ENCODE data around the gene EMC8.
A peak's percentile ranks its signal among the peaks of the same experiment; 100 is the strongest.

The EMC8 gene

DNA sequence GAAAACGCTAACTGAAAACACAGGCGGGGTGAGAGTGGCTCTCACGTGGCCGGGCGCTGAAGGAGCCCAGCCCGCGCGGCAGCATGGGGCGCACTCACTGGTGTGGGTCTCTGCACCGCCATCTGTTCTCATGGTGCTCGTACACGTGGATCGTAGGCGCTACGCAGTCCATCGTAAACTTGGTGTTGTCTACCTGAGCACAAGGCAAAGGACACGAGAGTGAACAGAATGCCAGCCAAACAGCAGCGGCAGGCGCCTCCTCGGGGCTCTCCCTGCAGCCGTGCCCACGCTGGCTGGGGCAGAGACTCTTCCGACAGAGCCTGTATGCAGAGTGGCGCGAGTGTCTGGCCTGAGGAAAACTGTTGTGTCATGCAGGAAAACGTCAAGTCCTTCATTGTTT, 19.1 kb downstream of the EMC8 start:
- Histone ChIP-seq H3K4me3 (ENCODE audit: control insufficient read depth in 1 of 7, extremely low read depth in 1 of 7, insufficient read depth in 4 of 7, low read depth in 2 of 7, low read length in 6 of 7) (no peak overlapping the region), H3K36me3 (ENCODE audit: control insufficient read depth in 4 of 4, insufficient read depth in 4 of 4, low read length in 3 of 4) (peaks cover 11 to 67% (median 40%) of the 10 kb centered on the region in 4 experiments), H3K4me1 (ENCODE audit: control extremely low read depth in 1 of 4, control insufficient read depth in 4 of 4, insufficient read depth in 4 of 4, low read length in 3 of 4) (no peaks in the 10 kb centered on the region), H3K27ac (ENCODE audit: insufficient read depth in 1 of 2, low read depth in 1 of 2, low read length in 2 of 2, poor library complexity in 1 of 2, severe bottlenecking in 2 of 2) (no peak overlapping the region), H3K9me3 (ENCODE audit: control extremely low read depth in 1 of 5, control insufficient read depth in 4 of 5, insufficient read depth in 2 of 5, low read depth in 1 of 5, low read length in 4 of 5) (no peaks in the 10 kb centered on the region), H3K27me3 (replicated peaks in 2 of 5; ENCODE audit: control insufficient read depth in 4 of 5, insufficient read depth in 5 of 5, low read length in 4 of 5) (no peaks in the 10 kb centered on the region)
- ChIA-PET POLR2A (no interaction called here), CTCF (no interaction called here)
- no peak for DNase-seq
- WGBS (ENCODE audit: insufficient coverage): 94% methylated on average over 26 of the region's 26 CpGs

DNA sequence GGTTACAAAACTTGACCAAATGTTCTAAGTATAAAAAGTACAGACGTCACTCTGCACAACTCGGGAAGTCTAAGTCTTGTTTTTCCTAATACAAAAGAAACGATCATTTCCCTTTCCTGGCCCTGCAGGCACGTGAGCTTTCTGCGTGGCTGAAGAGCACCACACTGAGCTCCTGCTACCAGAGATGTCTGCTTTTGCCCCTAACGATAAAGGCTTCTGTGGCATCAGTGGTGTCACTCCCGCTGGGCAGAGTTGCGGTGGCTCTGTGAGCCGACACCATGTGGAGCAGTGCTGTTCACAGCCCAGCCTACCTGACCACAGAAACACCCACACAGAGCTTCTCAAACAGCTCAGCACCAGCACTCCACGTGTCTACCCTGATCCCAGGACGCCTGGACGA, 20.5 kb downstream of the EMC8 start:
- DNase-seq: peak in 1 of 3 donors; percentile 15
- no peaks in the 10 kb centered on the region for H3K4me1 ChIP-seq (ENCODE audit: control extremely low read depth in 1 of 4, control insufficient read depth in 4 of 4, insufficient read depth in 4 of 4, low read length in 3 of 4)
- H3K36me3 ChIP-seq (ENCODE audit: control insufficient read depth in 4 of 4, insufficient read depth in 4 of 4, low read length in 3 of 4): peaks cover 11 to 67% (median 38%) of the 10 kb centered on the region in 4 experiments
- H3K4me3 ChIP-seq (ENCODE audit: control insufficient read depth in 1 of 7, extremely low read depth in 1 of 7, insufficient read depth in 4 of 7, low read depth in 2 of 7, low read length in 6 of 7): no peak overlapping the region
- WGBS (ENCODE audit: insufficient coverage): 87% methylated on average over 9 of the region's 12 CpGs
- no peak overlapping the region for H3K27ac ChIP-seq (ENCODE audit: insufficient read depth in 1 of 2, low read depth in 1 of 2, low read length in 2 of 2, poor library complexity in 1 of 2, severe bottlenecking in 2 of 2)
- H3K27me3 ChIP-seq (replicated peaks in 2 of 5; ENCODE audit: control insufficient read depth in 4 of 5, insufficient read depth in 5 of 5, low read length in 4 of 5): no peaks in the 10 kb centered on the region
- no peaks in the 10 kb centered on the region for H3K9me3 ChIP-seq (ENCODE audit: control extremely low read depth in 1 of 5, control insufficient read depth in 4 of 5, insufficient read depth in 2 of 5, low read depth in 1 of 5, low read length in 4 of 5)
- CTCF ChIA-PET: interaction anchor here (1.2 kb wide), 1 partner anchor 8 kb away, joined by 4 read pairs; no protein-coding TSS in a partner anchor
- POLR2A ChIA-PET: no interaction called here

DNA sequence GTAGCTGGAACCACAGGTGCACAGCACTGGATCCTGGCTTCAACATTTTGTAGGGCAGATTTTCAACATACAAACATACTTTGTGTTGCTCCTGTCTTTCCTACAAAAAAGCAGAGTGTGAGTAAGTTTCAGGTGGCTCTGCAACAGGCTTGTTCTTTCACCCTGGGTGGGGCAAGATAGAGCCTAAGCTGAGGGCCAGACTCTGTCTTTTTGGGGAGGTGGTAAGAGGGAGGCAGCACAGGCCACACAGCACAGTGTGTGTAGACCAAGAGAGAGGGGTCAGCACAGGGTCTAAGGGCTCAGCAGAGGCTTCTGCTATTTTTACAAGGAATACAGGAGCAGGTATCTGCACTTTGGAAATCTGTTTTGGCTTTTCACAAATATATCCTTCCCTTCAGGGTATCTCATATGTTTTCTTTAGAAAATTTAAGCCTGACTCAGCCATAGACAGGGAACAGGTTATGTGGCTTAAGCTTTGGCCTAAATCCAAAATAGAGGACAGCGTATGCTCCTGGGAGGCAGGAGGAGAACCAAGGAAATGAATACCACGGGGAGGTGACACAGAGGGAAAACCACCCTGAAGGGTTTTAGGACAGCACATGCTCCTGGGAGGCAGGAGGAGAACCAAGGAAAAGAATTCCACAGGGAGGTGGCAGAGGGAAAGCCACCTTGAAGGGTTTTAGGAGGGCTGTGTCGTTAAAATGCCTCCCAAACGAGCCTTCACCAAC, 21.6 kb downstream of the EMC8 start:
- no peaks in the 10 kb centered on the region for H3K27me3 ChIP-seq (replicated peaks in 2 of 5; ENCODE audit: control insufficient read depth in 4 of 5, insufficient read depth in 5 of 5, low read length in 4 of 5)
- ChIA-PET CTCF (no interaction called here), POLR2A (no interaction called here)
- H3K4me3 ChIP-seq (ENCODE audit: control insufficient read depth in 1 of 7, extremely low read depth in 1 of 7, insufficient read depth in 4 of 7, low read depth in 2 of 7, low read length in 6 of 7): no peak overlapping the region
- H3K9me3 ChIP-seq (ENCODE audit: control extremely low read depth in 1 of 5, control insufficient read depth in 4 of 5, insufficient read depth in 2 of 5, low read depth in 1 of 5, low read length in 4 of 5): no peaks in the 10 kb centered on the region
- 89% methylated on average over 4 of the region's 4 CpGs for WGBS (ENCODE audit: insufficient coverage)
- peaks cover 8 to 60% (median 32%) of the 10 kb centered on the region in 4 experiments for H3K36me3 ChIP-seq (ENCODE audit: control insufficient read depth in 4 of 4, insufficient read depth in 4 of 4, low read length in 3 of 4)
- peak overlapping the region in 1 of 2 experiments; percentile 20 for H3K27ac ChIP-seq (ENCODE audit: insufficient read depth in 1 of 2, low read depth in 1 of 2, low read length in 2 of 2, poor library complexity in 1 of 2, severe bottlenecking in 2 of 2)
- no peak for DNase-seq
- no peaks in the 10 kb centered on the region for H3K4me1 ChIP-seq (ENCODE audit: control extremely low read depth in 1 of 4, control insufficient read depth in 4 of 4, insufficient read depth in 4 of 4, low read length in 3 of 4)

DNA sequence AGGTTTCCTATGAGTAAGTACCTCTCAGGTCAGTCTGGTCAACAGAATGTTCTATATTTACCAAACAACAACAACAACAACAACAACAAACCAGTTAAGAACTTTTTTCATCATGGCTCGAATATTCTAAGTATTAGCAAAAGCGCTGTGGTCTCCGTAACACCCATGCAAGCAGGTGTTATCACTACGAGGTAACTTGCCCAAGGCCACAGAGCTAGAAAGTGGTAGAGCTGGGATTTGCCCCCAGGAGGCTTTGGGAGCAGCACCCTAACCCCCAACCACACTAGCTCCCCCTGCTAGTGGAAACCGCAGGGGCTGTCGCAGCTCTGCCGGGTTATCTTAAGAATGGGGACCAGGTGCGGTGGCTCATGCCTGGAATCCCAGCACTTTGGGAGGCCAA, 24.5 kb downstream of the EMC8 start:
- WGBS (ENCODE audit: insufficient coverage): 96% methylated on average over 8 of the region's 8 CpGs

DNA sequence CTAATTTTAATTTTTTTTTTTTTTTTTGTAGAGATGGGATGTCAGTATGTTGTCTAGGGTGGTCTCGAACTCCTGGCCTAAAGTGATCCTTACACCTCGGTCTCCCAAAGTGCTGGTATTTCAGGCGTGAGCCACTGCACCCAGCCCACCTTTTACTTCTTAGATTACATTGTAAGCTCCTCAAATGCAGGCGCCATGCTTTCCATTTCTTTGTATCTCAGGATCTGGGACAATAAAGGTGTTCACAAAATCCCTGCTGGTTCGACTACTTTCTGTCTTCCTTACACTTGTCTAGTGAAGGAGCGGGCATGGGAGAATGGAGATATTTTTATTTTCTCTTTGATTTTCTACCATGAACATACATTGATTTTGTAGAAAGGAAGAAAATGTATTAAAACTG, 25.2 kb downstream of the EMC8 start:
- H3K4me3 ChIP-seq (ENCODE audit: control insufficient read depth in 1 of 7, extremely low read depth in 1 of 7, insufficient read depth in 4 of 7, low read depth in 2 of 7, low read length in 6 of 7): no peak overlapping the region
- WGBS (ENCODE audit: insufficient coverage): 80% methylated on average over 2 of the region's 6 CpGs
- POLR2A ChIA-PET: no interaction called here
- H3K9me3 ChIP-seq (ENCODE audit: control extremely low read depth in 1 of 5, control insufficient read depth in 4 of 5, insufficient read depth in 2 of 5, low read depth in 1 of 5, low read length in 4 of 5): no peaks in the 10 kb centered on the region
- no peaks in the 10 kb centered on the region for H3K4me1 ChIP-seq (ENCODE audit: control extremely low read depth in 1 of 4, control insufficient read depth in 4 of 4, insufficient read depth in 4 of 4, low read length in 3 of 4)
- H3K36me3 ChIP-seq (ENCODE audit: control insufficient read depth in 4 of 4, insufficient read depth in 4 of 4, low read length in 3 of 4): peaks cover 0 to 32% (median 12%) of the 10 kb centered on the region in 4 experiments
- DNase-seq: no peak
- H3K27me3 ChIP-seq (replicated peaks in 2 of 5; ENCODE audit: control insufficient read depth in 4 of 5, insufficient read depth in 5 of 5, low read length in 4 of 5): no peaks in the 10 kb centered on the region
- CTCF ChIA-PET: no interaction called here
- no peak overlapping the region for H3K27ac ChIP-seq (ENCODE audit: insufficient read depth in 1 of 2, low read depth in 1 of 2, low read length in 2 of 2, poor library complexity in 1 of 2, severe bottlenecking in 2 of 2)

More for the DNA sequence above, 24.5 kb downstream of the EMC8 start:
- H3K9me3 ChIP-seq (ENCODE audit: control extremely low read depth in 1 of 5, control insufficient read depth in 4 of 5, insufficient read depth in 2 of 5, low read depth in 1 of 5, low read length in 4 of 5): no peaks in the 10 kb centered on the region
- H3K27ac ChIP-seq (ENCODE audit: insufficient read depth in 1 of 2, low read depth in 1 of 2, low read length in 2 of 2, poor library complexity in 1 of 2, severe bottlenecking in 2 of 2): no peak overlapping the region
- ChIA-PET POLR2A (no interaction called here), CTCF (no interaction called here)
- H3K4me3 ChIP-seq (ENCODE audit: control insufficient read depth in 1 of 7, extremely low read depth in 1 of 7, insufficient read depth in 4 of 7, low read depth in 2 of 7, low read length in 6 of 7): no peak overlapping the region
- H3K27me3 ChIP-seq (replicated peaks in 2 of 5; ENCODE audit: control insufficient read depth in 4 of 5, insufficient read depth in 5 of 5, low read length in 4 of 5): no peaks in the 10 kb centered on the region
- no peak for DNase-seq
- H3K4me1 ChIP-seq (ENCODE audit: control extremely low read depth in 1 of 4, control insufficient read depth in 4 of 4, insufficient read depth in 4 of 4, low read length in 3 of 4): no peaks in the 10 kb centered on the region
- peaks cover 3 to 38% (median 17%) of the 10 kb centered on the region in 4 experiments for H3K36me3 ChIP-seq (ENCODE audit: control insufficient read depth in 4 of 4, insufficient read depth in 4 of 4, low read length in 3 of 4)

DNA sequence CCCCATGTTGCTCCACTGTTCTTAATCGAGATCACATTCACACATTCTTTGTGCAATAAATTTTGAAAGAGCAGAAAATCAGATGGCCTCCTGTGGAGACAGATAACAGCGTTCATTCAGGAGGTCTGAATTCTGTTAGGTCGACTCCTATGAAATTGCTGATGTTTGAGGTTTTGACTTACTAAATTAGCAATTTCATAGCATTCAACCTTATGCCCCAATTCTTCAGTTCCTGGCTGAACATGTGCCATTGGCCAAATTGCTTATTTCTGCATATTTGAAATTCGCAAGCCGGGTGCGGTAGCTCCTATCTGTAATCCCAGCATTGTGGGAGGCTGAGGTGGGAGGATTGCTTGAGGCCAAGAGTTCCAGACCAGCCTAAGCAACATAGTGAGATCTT, 26.3 kb downstream of the EMC8 start:
- H3K27me3 ChIP-seq (replicated peaks in 2 of 5; ENCODE audit: control insufficient read depth in 4 of 5, insufficient read depth in 5 of 5, low read length in 4 of 5): no peaks in the 10 kb centered on the region
- no peaks in the 10 kb centered on the region for H3K9me3 ChIP-seq (ENCODE audit: control extremely low read depth in 1 of 5, control insufficient read depth in 4 of 5, insufficient read depth in 2 of 5, low read depth in 1 of 5, low read length in 4 of 5)
- WGBS (ENCODE audit: insufficient coverage): 100% methylated on average over 3 of the region's 6 CpGs
- no peaks in the 10 kb centered on the region for H3K4me1 ChIP-seq (ENCODE audit: control extremely low read depth in 1 of 4, control insufficient read depth in 4 of 4, insufficient read depth in 4 of 4, low read length in 3 of 4)
- peaks cover 0 to 24% (median 5%) of the 10 kb centered on the region in 4 experiments for H3K36me3 ChIP-seq (ENCODE audit: control insufficient read depth in 4 of 4, insufficient read depth in 4 of 4, low read length in 3 of 4)
- DNase-seq: no peak
- no peak overlapping the region for H3K4me3 ChIP-seq (ENCODE audit: control insufficient read depth in 1 of 7, extremely low read depth in 1 of 7, insufficient read depth in 4 of 7, low read depth in 2 of 7, low read length in 6 of 7)
- POLR2A ChIA-PET: no interaction called here
- CTCF ChIA-PET: no interaction called here
- no peak overlapping the region for H3K27ac ChIP-seq (ENCODE audit: insufficient read depth in 1 of 2, low read depth in 1 of 2, low read length in 2 of 2, poor library complexity in 1 of 2, severe bottlenecking in 2 of 2)

DNA sequence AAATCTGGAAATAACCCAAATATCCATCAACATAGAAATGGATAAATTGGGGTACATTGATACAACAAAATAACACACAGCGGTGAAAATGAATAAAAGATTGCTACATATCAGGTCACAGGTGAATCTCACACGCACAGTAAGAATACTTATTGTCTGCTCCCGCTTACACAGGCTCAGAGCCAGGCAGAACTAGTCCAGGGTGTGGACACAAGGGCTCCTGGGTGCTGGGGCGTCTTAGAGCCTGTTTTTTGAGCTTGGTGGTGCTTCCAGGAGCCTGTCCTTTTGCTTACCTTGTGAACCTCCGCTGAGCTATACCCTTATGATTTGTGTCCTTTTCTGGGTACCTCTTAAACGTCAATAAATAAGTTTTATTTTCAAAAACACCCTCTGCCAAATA, 28.6 kb downstream of the EMC8 start:
- 100% methylated on average over 5 of the region's 6 CpGs for WGBS (ENCODE audit: insufficient coverage)
- ChIA-PET CTCF (interaction anchor here (1.7 kb wide), 1 partner anchor 9 kb away, joined by 4 read pairs; no protein-coding TSS in a partner anchor), POLR2A (no interaction called here)
- DNase-seq: no peak
- Histone ChIP-seq H3K36me3 (ENCODE audit: control insufficient read depth in 4 of 4, insufficient read depth in 4 of 4, low read length in 3 of 4) (peaks cover 0 to 7% (median 0%) of the 10 kb centered on the region in 4 experiments), H3K27ac (ENCODE audit: insufficient read depth in 1 of 2, low read depth in 1 of 2, low read length in 2 of 2, poor library complexity in 1 of 2, severe bottlenecking in 2 of 2) (no peak overlapping the region), H3K4me1 (ENCODE audit: control extremely low read depth in 1 of 4, control insufficient read depth in 4 of 4, insufficient read depth in 4 of 4, low read length in 3 of 4) (peaks cover 0 to 6% (median 0%) of the 10 kb centered on the region in 4 experiments), H3K9me3 (ENCODE audit: control extremely low read depth in 1 of 5, control insufficient read depth in 4 of 5, insufficient read depth in 2 of 5, low read depth in 1 of 5, low read length in 4 of 5) (no peaks in the 10 kb centered on the region), H3K27me3 (replicated peaks in 2 of 5; ENCODE audit: control insufficient read depth in 4 of 5, insufficient read depth in 5 of 5, low read length in 4 of 5) (peaks cover 0 to 1% (median 0%) of the 10 kb centered on the region in 5 experiments), H3K4me3 (ENCODE audit: control insufficient read depth in 1 of 7, extremely low read depth in 1 of 7, insufficient read depth in 4 of 7, low read depth in 2 of 7, low read length in 6 of 7) (no peak overlapping the region)

All from common myeloid progenitor, CD34-positive (primary cell).